Measurements from ENCODE around the gene HLA-DMA.

- no peak for TF ChIP-seq CTCF (IDR thresholded peaks at IDR 0.05)
- TF ChIP-seq POLR2A (IDR thresholded peaks at IDR 0.05), result no peak
- no peak for TF ChIP-seq EP300 (IDR thresholded peaks at IDR 0.05)
- no peak for TF ChIP-seq POLR2AphosphoS5 (IDR thresholded peaks at IDR 0.05)
Measured at GRCh38 chr6:32983493-32983848, 30.6 kb upstream of the HLA-DMA start.

Measured in suprapubic skin (tissue), 4 donors.